Measurements from ENCODE around the gene GALE.
"Not testable (repeated sequence)": the region's sequence is repeated elsewhere in the genome, so short reads cannot be mapped to it uniquely, and the experiment has no call there.

Gene GALE

GRCh38 chr1:23807453-23807852 is 6.9 kb upstream of the GALE start:
- DNase-seq: no peak

DNA sequence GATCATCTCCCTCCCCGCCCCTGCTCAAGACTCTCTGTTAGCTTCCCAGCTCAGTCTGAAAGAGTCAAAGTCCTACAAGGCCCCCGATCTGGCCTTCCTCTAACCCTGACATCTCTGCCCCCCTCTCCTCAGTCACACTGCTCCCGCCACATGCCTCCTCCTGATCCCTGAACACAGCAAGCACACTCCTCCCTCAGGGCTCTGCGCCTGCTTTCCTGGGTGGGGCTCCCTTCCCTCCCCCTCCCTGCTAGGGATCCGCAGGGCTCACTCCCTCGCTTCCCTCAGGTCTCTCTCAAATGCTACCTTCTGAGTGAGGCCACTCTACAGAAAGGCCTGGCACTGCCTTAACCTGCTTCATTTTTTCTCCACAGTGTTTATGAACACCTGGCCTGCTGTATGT is 5.7 kb upstream of the GALE start:
- no peak for DNase-seq

DNA sequence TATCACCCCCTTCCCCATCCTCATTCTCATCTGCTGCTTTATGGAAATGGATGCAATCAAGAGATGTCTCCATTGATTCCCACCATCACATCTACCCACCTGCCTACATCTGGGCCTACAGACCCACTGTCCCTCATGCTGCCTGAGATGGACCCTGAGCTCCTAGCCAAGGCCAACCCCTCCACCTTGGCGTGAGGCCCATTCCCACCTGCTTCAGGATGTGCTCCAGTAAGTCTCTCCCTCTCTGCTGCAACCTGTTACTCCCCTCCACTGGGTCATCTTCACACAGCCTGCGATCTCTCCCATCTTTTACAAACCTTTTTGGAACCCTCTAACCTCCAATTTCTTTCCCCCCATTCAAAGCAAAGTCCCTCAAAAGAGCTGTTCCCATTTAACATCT is 4.5 kb upstream of the GALE start:
- DNase-seq: no peak

- DNase-seq: no peak
Measured at GRCh38 chr1:23804183-23804835, 3.8 kb upstream of the GALE start.

- no peak for DNase-seq
Measured at GRCh38 chr1:23803674-23804073, 3.1 kb upstream of the GALE start.

DNA sequence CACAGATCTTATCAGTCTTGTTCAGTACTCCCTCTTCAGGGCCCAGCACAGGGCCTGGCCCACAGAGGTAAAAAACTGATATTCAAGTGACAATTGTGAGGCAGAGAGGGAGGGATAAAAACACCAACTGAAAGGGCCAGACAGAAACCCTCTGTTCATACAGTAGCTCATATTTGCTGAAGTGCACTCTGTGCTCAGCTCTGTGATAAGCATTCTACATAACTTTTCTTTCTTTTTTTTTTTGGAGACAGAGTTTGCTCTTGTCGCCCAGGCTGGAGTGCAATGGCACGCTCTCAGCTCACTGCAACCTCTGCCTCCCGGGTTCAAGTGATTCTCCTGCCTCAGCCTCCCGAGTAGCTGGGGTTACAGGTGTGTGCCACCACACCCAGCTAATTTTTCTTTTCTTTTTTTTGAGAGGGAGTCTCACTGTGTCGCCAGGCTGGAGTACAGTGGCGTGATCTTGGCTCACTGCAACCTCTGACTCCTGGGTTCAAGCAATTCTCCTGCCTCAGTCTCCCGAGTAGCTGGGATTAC is 2.3 kb upstream of the GALE start:
- not testable (repeated sequence) for DNase-seq

GRCh38 chr1:23801876-23802275 is 1.3 kb upstream of the GALE start:
- no peak for DNase-seq

DNA sequence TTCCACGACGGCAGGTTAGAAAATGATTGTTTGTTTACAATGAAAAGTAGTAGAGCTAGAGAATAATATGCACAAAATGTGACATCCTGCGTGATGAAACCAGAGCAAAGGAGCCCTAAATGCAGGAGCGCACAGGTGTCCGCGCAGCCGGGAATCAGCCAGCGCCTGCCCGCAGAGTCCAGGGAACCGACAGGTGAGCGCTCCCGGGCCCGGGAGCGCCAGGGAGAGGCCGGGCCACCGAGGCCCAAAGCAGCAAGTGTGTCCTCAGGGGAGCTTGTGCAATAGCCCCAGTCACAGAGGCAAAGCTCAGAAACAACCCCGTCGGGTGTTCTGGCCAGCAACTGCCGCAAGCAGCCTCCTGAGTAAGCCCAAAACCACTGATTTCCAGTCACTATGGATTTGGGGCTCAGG is 789 bp upstream of the GALE start:
- no peak for DNase-seq

DNA sequence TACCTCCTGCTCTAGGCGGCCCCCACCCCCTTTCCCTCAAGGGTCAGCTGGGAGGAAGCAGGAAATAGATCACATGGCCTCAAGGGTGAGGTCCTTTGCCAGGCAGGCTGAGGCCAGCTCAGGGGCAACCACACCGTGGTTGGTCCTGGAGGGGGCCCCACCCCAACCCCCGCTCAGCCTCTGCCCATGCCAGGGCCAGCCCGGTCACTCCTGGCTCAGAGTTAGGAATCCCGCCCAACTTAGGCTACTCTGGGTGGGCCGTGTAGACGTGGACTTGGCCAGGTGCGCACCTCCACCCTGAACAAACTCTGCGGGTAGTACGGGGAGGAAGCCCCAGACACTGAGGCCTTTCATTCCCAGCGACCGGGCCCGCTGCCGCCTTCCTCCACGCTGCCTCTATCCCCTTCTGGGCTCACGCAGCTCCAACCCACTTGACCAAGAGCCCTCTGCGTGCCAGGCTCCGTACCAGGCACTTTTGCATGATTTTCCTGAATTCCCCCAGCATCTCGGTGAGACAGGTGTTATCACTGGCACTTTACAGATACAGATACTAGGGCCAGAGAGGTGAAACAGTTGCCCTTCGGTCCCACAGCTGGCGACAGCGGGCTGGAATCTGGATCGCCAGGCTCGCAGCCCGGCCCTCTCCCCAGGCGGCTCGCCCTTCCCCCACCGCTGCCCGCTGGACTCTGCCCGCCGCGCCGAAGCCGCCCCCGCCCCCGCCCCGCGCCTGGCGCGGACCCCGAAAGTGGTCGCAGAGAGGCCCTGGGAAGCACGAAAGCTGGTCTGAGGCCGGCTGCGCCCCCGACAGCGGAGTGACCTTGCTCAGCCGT is 769 bp downstream of the GALE start:
- peak in 1 of 2 experiments; percentile 64 for DNase-seq

DNA sequence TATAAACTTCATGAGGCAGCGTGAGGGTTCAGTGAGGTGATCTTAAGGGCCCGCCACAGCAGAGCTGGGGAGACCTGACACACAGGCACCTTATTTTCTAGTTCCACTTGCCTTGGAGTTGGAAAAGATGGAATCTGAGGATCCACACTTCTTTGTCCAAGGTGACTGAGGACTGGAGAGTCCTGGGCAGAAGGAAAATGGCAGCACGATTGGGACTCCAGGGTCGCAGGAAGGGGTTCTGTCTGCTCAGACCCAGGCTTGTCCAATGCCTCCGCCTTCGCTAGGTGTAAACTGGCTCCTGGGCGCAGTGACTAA is 1.3 kb downstream of the GALE start:
- no peak for DNase-seq

- no peak for DNase-seq
Measured at GRCh38 chr1:23798662-23799142, 1.9 kb downstream of the GALE start.

GRCh38 chr1:23797478-23798448 is 2.8 kb downstream of the GALE start:
- no peak for DNase-seq

- no peak for DNase-seq
Measured at GRCh38 chr1:23796466-23797271, 3.9 kb downstream of the GALE start.

GRCh38 chr1:23795676-23796465 is 4.7 kb downstream of the GALE start:
- DNase-seq: no peak

GRCh38 chr1:23794732-23795182 is 5.8 kb downstream of the GALE start:
- DNase-seq: not testable (repeated sequence)

DNA sequence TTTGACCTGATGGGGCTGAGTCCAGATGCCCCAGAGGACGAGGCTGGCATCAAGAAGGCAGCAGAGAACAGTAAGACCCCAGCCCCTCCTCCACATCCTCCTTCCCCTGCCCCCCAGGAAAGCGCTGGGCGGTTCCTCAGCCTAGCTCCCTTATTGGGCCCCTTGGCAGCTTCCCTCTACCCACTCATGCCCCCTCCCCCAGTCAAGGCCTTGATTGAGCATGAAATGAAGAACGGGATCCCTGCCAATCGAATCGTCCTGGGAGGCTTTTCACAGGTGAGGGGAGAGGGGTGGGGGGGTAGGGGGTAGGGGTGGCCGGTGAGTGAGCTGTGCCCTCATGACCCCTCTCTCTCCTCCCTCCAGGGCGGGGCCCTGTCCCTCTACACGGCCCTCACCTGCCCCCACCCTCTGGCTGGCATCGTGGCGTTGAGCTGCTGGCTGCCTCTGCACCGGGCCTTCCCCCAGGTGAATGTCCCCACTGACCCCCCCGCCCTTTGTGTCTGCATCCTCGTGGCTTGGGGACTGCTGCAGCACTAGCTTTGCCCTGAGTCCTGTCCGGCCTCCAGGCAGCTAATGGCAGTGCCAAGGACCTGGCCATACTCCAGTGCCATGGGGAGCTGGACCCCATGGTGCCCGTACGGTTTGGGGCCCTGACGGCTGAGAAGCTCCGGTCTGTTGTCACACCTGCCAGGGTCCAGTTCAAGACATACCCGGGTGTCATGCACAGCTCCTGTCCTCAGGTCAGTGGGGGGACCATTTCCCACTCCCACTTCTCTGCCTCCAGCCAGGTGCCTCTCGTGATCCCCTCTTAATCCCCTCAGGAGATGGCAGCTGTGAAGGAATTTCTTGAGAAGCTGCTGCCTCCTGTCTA is 6.5 kb downstream of the GALE start:
- DNase-seq: no peak

- DNase-seq: no peak
Measured at GRCh38 chr1:23793018-23793781, 7.4 kb downstream of the GALE start.

- no peak for DNase-seq
Measured at GRCh38 chr1:23792151-23792945, 8.2 kb downstream of the GALE start.

Data from SHP77 (cell line).